ENCODE data around the gene RPL4.

DNA sequence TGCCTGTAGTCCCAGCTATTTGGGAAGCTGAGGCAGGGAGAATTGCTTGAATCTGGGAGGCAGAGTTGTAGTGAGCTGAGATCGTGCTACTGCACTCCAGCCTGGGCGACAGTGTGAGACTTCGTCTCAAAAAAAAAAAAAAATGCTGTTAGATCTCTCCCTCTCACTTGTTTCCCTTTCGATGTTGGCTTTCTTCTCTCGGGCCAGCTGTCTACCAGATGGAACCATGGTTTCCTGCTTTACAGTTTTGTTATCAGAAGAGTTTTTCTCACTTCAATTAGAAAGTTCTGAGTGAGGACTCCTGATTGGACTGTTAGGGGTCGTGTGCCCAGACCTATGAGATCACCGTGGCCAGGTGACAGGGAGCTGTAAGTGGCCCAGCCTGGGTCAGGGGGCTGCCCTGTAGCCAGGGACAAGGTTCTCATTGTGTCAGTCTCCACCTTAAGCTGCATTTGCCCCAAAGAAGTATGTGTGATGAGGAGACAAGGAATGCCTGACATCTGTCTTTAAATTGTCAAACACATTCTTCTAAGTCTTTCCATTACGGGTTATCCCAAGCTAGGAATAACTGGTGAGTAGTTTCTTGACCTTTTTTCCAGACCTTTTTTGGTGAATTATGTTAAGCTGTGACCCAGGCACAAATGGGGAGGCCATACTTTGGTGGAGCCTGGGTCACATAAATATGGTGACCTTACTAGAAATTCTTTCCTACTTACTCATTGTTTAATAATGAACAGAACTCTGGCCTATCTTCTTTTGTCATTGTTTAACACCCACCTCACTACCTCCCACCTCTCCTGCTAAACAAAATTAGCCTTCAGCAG is 32.3 kb downstream of the RPL4 start:
- TF ChIP-seq, protein P1, sequence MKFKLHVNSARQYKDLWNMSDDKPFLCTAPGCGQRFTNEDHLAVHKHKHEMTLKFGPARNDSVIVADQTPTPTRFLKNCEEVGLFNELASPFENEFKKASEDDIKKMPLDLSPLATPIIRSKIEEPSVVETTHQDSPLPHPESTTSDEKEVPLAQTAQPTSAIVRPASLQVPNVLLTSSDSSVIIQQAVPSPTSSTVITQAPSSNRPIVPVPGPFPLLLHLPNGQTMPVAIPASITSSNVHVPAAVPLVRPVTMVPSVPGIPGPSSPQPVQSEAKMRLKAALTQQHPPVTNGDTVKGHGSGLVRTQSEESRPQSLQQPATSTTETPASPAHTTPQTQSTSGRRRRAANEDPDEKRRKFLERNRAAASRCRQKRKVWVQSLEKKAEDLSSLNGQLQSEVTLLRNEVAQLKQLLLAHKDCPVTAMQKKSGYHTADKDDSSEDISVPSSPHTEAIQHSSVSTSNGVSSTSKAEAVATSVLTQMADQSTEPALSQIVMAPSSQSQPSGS (CRISPR knock-in tag; IDR thresholded peaks at IDR 0.05) = no peak
- TF ChIP-seq SP1 (CRISPR knock-in tag; IDR thresholded peaks at IDR 0.05) (no peak), RHOXF2B (CRISPR knock-in tag; conservative IDR thresholded peaks at IDR 0.05) (no peak), BACH1 (tag; IDR thresholded peaks at IDR 0.05) (no peak), CEBPB (tag; IDR thresholded peaks at IDR 0.05) (no peak)
- TF ChIP-seq, protein P2, sequence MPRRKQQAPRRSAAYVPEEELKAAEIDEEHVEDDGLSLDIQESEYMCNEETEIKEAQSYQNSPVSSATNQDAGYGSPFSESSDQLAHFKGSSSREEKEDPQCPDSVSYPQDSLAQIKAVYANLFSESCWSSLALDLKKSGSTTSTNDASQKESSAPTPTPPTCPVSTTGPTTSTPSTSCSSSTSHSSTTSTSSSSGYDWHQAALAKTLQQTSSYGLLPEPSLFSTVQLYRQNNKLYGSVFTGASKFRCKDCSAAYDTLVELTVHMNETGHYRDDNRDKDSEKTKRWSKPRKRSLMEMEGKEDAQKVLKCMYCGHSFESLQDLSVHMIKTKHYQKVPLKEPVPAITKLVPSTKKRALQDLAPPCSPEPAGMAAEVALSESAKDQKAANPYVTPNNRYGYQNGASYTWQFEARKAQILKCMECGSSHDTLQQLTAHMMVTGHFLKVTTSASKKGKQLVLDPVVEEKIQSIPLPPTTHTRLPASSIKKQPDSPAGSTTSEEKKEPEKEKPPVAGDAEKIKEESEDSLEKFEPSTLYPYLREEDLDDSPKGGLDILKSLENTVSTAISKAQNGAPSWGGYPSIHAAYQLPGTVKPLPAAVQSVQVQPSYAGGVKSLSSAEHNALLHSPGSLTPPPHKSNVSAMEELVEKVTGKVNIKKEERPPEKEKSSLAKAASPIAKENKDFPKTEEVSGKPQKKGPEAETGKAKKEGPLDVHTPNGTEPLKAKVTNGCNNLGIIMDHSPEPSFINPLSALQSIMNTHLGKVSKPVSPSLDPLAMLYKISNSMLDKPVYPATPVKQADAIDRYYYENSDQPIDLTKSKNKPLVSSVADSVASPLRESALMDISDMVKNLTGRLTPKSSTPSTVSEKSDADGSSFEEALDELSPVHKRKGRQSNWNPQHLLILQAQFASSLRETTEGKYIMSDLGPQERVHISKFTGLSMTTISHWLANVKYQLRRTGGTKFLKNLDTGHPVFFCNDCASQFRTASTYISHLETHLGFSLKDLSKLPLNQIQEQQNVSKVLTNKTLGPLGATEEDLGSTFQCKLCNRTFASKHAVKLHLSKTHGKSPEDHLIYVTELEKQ (CRISPR knock-in tag; IDR thresholded peaks at IDR 0.05) = no peak
- TF ChIP-seq, protein P3, sequence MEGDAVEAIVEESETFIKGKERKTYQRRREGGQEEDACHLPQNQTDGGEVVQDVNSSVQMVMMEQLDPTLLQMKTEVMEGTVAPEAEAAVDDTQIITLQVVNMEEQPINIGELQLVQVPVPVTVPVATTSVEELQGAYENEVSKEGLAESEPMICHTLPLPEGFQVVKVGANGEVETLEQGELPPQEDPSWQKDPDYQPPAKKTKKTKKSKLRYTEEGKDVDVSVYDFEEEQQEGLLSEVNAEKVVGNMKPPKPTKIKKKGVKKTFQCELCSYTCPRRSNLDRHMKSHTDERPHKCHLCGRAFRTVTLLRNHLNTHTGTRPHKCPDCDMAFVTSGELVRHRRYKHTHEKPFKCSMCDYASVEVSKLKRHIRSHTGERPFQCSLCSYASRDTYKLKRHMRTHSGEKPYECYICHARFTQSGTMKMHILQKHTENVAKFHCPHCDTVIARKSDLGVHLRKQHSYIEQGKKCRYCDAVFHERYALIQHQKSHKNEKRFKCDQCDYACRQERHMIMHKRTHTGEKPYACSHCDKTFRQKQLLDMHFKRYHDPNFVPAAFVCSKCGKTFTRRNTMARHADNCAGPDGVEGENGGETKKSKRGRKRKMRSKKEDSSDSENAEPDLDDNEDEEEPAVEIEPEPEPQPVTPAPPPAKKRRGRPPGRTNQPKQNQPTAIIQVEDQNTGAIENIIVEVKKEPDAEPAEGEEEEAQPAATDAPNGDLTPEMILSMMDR (IDR thresholded peaks at IDR 0.05 in 2 of 3, conservative IDR thresholded peaks at IDR 0.05 in 1 of 3; ENCODE audit: insufficient read depth in 2 of 3, low read depth in 1 of 3, low read length in 3 of 3) = no peak
